GM12878 (cell line): ENCODE data around the gene SLC35A4. TPM values are rescaled to one million over a fixed set of nuclear protein-coding genes. Genes with fewer than 3 reads are reported as not detected.

ENCODE experiments used
- ATAC-seq: fragments of 200-7000 bp; cut with Tn5 transposase; 3 replicates; pipeline ENCODE4 v1.9.1; 2020; ENCODE audit warnings: mild to moderate bottlenecking, moderate library complexity
- BruUV-seq: library from RNA; stranded (reverse); fragments of 400-500 nt; replicated peaks from 2 replicates; lab custom pipeline; 2021; lab: Mats Ljungman, UMichigan
- CTCF ChIA-PET: fragments of 300-600 bp; sonication (Branson Sonifier 250); formaldehyde crosslinking; extraction: SDS; loops from one replicate; lab custom pipeline; 2021; ENCODE audit warnings: inconsistent platforms; lab: Yijun Ruan, JAX
- POLR2A ChIA-PET: fragments of 350-600 bp; formaldehyde crosslinking; extraction: SDS; loops from one replicate; lab custom pipeline; 2021; ENCODE audit warnings: inconsistent platforms; lab: Charles Lee
- RAD21 ChIA-PET: fragments of 300-600 bp; sonication (Branson Sonifier 250); formaldehyde crosslinking; loops from one replicate; lab custom pipeline; 2023; ENCODE audit warnings: antibody characterized with exemption; ENCODE audit not compliant: unreplicated experiment; lab: Charles Lee
- SMC1A ChIA-PET: fragments of 300-600 bp; sonication (Branson Sonifier 250); formaldehyde crosslinking; loops from one replicate; lab custom pipeline; 2023; ENCODE audit not compliant: unreplicated experiment, uncharacterized antibody; lab: Charles Lee
- DNase-seq: peaks from one replicate; pipeline ENCODE4 v3.0.0-alpha.2; 2011; ENCODE audit warnings: low read depth, low spot score
- FAIRE-seq: peaks from 3 replicates; lab custom pipeline; 2011; peaks lifted over from hg19 to GRCh38; lab: Jason Lieb, UNC
- H2AFZ ChIP-seq: 2 replicates; pipeline ENCODE4 v1.6.0; 2011; ENCODE audit warnings: low read depth, low read length, control low read depth; ENCODE audit not compliant: control insufficient read depth
- H3K27ac ChIP-seq: 2 replicates; pipeline ENCODE4 v1.5.1; 2011; ENCODE audit warnings: control low read depth; ENCODE audit not compliant: control insufficient read depth, insufficient read depth
- H3K27me3 ChIP-seq, 2 experiments: replicated peaks in 1 of 2; 2 replicates each; pipeline versions ENCODE4 v1.6.0 to v1.6.1; 2011; ENCODE audit warnings: low read length in 1 of 2; ENCODE audit not compliant: control insufficient read depth in 2 of 2, insufficient read depth in 2 of 2
- H3K36me3 ChIP-seq, 2 experiments: 2 replicates each; pipeline ENCODE4 v1.5.1; 2011; ENCODE audit warnings: low read length in 1 of 2; ENCODE audit not compliant: control insufficient read depth in 2 of 2, insufficient read depth in 2 of 2
- H3K4me1 ChIP-seq: 2 replicates; pipeline ENCODE4 v1.6.1; 2011; ENCODE audit warnings: mild to moderate bottlenecking, low read length, moderate library complexity, mixed read lengths; ENCODE audit not compliant: control insufficient read depth, insufficient read depth
- H3K4me2 ChIP-seq: 2 replicates; pipeline ENCODE4 v1.6.0; 2011; ENCODE audit warnings: control low read depth; ENCODE audit not compliant: control insufficient read depth, insufficient read depth
- H3K4me3 ChIP-seq: fragments of 200-600 bp; sonication (generic); 2 replicates; pipeline ENCODE4 v1.5.1; 2016
- H3K79me2 ChIP-seq: 2 replicates; pipeline ENCODE4 v1.6.0; 2011; ENCODE audit warnings: low read length; ENCODE audit not compliant: control insufficient read depth, insufficient read depth
- H3K9ac ChIP-seq: 2 replicates; pipeline ENCODE4 v1.8.0; 2011; ENCODE audit warnings: low read length, control low read depth, mixed read lengths; ENCODE audit not compliant: control insufficient read depth, insufficient read depth
- H3K9me3 ChIP-seq: replicated peaks from 3 replicates; pipeline ENCODE4 v1.5.1; 2011; ENCODE audit warnings: mild to moderate bottlenecking, low read length; ENCODE audit not compliant: control insufficient read depth, insufficient read depth
- H4K20me1 ChIP-seq: 2 replicates; pipeline ENCODE4 v1.6.0; 2011; ENCODE audit not compliant: control insufficient read depth, insufficient read depth
- CHD1 ChIP-seq: IDR thresholded peaks from 2 replicates; pipeline ENCODE4 v1.6.1; 2012; ENCODE audit warnings: low read depth, low read length, improper control_type of control experiment
- IKZF1 ChIP-seq: fragments of 450-650 bp; conservative IDR thresholded peaks from 2 replicates; pipeline ENCODE4 v1.6.1; 2017; ENCODE audit warnings: antibody characterized with exemption, mild to moderate bottlenecking
- IRF4 ChIP-seq: IDR thresholded peaks from 2 replicates; pipeline ENCODE4 v1.6.1; 2011; ENCODE audit warnings: low read depth, low read length
- KAT2A ChIP-seq: conservative IDR thresholded peaks from 2 replicates; pipeline ENCODE4 v1.6.1; 2011; ENCODE audit warnings: low read depth, low read length; ENCODE audit not compliant: control insufficient read depth
- MYB ChIP-seq: fragments of 150-350 bp; IDR thresholded peaks from 2 replicates; pipeline ENCODE4 v1.6.1; 2014; ENCODE audit warnings: mild to moderate bottlenecking, low read depth, low read length, borderline replicate concordance
- NFIC ChIP-seq: IDR thresholded peaks from 2 replicates; pipeline ENCODE4 v1.6.1; 2012; ENCODE audit warnings: low read depth, mild to moderate bottlenecking, inconsistent platforms, low read length, moderate library complexity
- NFXL1 ChIP-seq: fragments of 450-650 bp; IDR thresholded peaks from 2 replicates; pipeline ENCODE4 v1.6.1; 2017; ENCODE audit warnings: antibody characterized with exemption, mild to moderate bottlenecking, borderline replicate concordance
- NRF1 ChIP-seq: conservative IDR thresholded peaks from 2 replicates; pipeline ENCODE4 v1.6.1; 2011; ENCODE audit warnings: mild to moderate bottlenecking, low read depth, low read length, improper control_type of control experiment
- POU2F2 ChIP-seq: IDR thresholded peaks from 3 replicates; pipeline ENCODE4 v1.6.1; 2011; ENCODE audit warnings: low read depth, mild to moderate bottlenecking, low read length, borderline replicate concordance
- RCOR1 ChIP-seq: conservative IDR thresholded peaks from 2 replicates; pipeline ENCODE4 v1.6.1; 2012; ENCODE audit warnings: low read depth, low read length, improper control_type of control experiment
- SIN3A ChIP-seq: IDR thresholded peaks from 2 replicates; pipeline ENCODE4 v1.6.1; 2012; ENCODE audit warnings: low read depth, low read length, improper control_type of control experiment
- SUPT20H ChIP-seq: IDR thresholded peaks from 2 replicates; pipeline ENCODE4 v1.6.1; 2011; ENCODE audit warnings: low read depth, mild to moderate bottlenecking, low read length, moderate library complexity, borderline replicate concordance; ENCODE audit not compliant: control insufficient read depth
- SUZ12 ChIP-seq: fragments of 200-600 bp; sonication (generic); IDR thresholded peaks from one replicate; pipeline ENCODE4 v1.6.1; 2018; ENCODE audit warnings: antibody characterized with exemption, mild to moderate bottlenecking; ENCODE audit not compliant: unreplicated experiment
- TCF3 ChIP-seq: IDR thresholded peaks from 2 replicates; pipeline ENCODE4 v1.6.1; 2012; ENCODE audit warnings: low read depth, mild to moderate bottlenecking, low read length, borderline replicate concordance; ENCODE audit not compliant: insufficient read depth
- WRNIP1 ChIP-seq: IDR thresholded peaks from 2 replicates; pipeline ENCODE4 v1.6.1; 2011; ENCODE audit warnings: low read depth, low read length, improper control_type of control experiment, borderline replicate concordance
- YBX1 ChIP-seq: fragments of 450-650 bp; IDR thresholded peaks from 2 replicates; pipeline ENCODE4 v1.6.1; 2016; ENCODE audit warnings: antibody characterized with exemption
- WGBS: methylation state at CpG from one replicate; pipeline ENCODE4 v1.1.6; 2016; ENCODE audit warnings: low lambda C conversion rate; ENCODE audit not compliant: insufficient replicate concordance, insufficient coverage; ENCODE audit errors: missing lambda C conversion rate; 5-methylcytosine and 5-hydroxymethylcytosine counted together
- in situ Hi-C: fragments of 300-500 bp; cut with MboI; formaldehyde crosslinking; loops from 9 replicates; pipeline ENCODE4 v1.14.3; 2018; ENCODE audit warnings: mixed read lengths
- intact Hi-C: fragments of 100-400 bp; cut with micrococcal nuclease; formaldehyde crosslinking; loops from one replicate; pipeline ENCODE4 v1.14.2; 2022; ENCODE audit not compliant: unreplicated experiment
- polyA plus RNA-seq, 11 experiments: library from polyadenylated mRNA; depleted of rRNA in 4 of 11; unstranded in 6 of 11; stranded (reverse) in 5 of 11; fragments of >200 nt; fragmentation: Nextera tagmentation in 4 of 11; fragmentation: Illumina TruSeq in 1 of 11; extraction: Ambion mirVana in 4 of 11; extraction: Trizol in 1 of 11; gene quantifications; 1 replicate in 1 of 11; 2 replicates in 10 of 11; pipeline versions ENCODE4 v1.2.1 to v1.2.3, GENCODE V29; 2011 to 2016; ENCODE audit warnings: inconsistent platforms in 2 of 11, missing spikeins in 2 of 11, low read depth in 1 of 11
- total RNA-seq, 4 experiments: library from RNA; depleted of rRNA in 3 of 4; stranded (reverse); fragments of >200 nt in 3 of 4; fragmentation: Illumina TruSeq in 1 of 4; extraction: Trizol in 1 of 4; gene quantifications; 2 replicates each; pipeline versions ENCODE4 v1.2.1 to v1.2.3, GENCODE V29; 2013 to 2021
- TF ChIP-seq, protein P1 (sequence below): IDR thresholded peaks from 2 replicates; pipeline ENCODE4 v1.6.1; 2012; ENCODE audit warnings: low read length, inconsistent platforms

The SLC35A4 gene
- total and polyA plus RNA-seq, 10 of the 15 experiments (the other 5 are each of a cell fraction or from before 2014, with no cell fraction given): 23.8 to 167 (median 114) TPM

DNA sequence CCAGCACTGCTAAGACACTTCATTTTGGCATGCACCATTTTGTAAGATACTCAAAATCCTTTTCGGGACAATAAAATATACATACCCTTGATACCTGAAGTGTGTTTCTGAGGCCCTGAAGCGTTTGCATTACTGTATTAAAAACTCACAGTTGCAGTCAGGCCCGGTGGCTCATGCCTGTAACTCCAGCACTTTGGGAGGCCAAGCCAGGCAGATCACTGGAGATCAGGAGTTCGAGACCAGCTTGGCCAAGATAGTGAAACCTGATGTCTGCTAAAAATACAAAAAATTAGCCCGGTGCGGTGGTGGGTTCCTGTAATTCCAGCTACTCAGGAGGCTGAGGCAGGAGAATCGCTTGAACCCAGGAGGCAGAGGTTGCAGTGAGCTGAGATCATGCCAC, 19.6 kb upstream of the SLC35A4 start:
- intact Hi-C loops: no loop called here
- ChIA-PET CTCF (no interaction called here), SMC1A (no interaction called here), POLR2A (interaction anchor here (0.7 kb wide), 1 partner anchor 155 kb away, joined by 4 read pairs; the partner anchor contains the start of gene ZMAT2), RAD21 (interaction anchor here (1.4 kb wide), 1 partner anchor 19 kb away, joined by 4 read pairs; no protein-coding TSS in a partner anchor)
- H3K27ac ChIP-seq: no peak overlapping the region
- H3K4me3 ChIP-seq: no peak overlapping the region
- no peak overlapping the region for H3K9ac ChIP-seq
- no peak overlapping the region for H3K4me2 ChIP-seq
- FAIRE-seq (no peak), ATAC-seq (no peak), DNase-seq (no peak)
- H3K4me1 ChIP-seq: peaks cover 19% of the 10 kb centered on the region
- no peaks in the 10 kb centered on the region for H3K9me3 ChIP-seq
- TF ChIP-seq IKZF1 (no peak), SUZ12 (no peak), WRNIP1 (no peak), YBX1 (no peak), CHD1 (no peak)
- no peaks in the 10 kb centered on the region for H4K20me1 ChIP-seq
- no peak overlapping the region for H2AFZ ChIP-seq
- H3K79me2 ChIP-seq: peaks cover 2% of the 10 kb centered on the region; the same call in 1 of the 2 replicates
- H3K27me3 ChIP-seq: no peaks in the 10 kb centered on the region
- peaks cover 9 to 18% of the 10 kb centered on the region in 2 experiments for H3K36me3 ChIP-seq
- WGBS: 99% methylated on average over 7 of the region's 7 CpGs
- BruUV-seq: no TSS peak
- in situ Hi-C loops: no loop called here

DNA sequence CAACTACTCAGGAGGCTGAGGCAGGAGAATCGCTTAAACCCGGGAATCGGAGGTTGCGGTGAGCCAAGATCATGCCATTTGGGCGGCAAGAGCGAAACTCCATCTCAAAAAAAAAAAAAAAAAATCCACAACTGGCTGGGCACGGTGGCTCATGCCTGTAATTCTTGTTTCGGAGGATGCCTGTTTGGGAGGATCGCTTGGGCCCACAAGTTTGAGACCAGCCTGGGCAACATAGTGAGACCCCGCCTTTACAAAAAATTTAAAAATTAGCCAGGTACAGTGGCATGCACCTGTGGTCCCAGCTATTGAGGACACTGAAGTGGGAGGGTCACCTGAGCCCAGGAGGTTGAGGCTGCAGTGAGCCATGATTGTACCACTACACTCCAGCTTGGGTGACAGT, 19.0 kb upstream of the SLC35A4 start:
- Histone ChIP-seq H3K79me2 (peaks cover 2% of the 10 kb centered on the region; the same call in 1 of the 2 replicates), H3K36me3 (peaks cover 14 to 21% of the 10 kb centered on the region in 2 experiments), H3K4me1 (peaks cover 19% of the 10 kb centered on the region), H3K27me3 (no peaks in the 10 kb centered on the region), H3K4me2 (no peak overlapping the region), H3K9me3 (no peaks in the 10 kb centered on the region), H3K27ac (no peak overlapping the region), H2AFZ (no peak overlapping the region), H3K4me3 (no peak overlapping the region), H4K20me1 (no peaks in the 10 kb centered on the region), H3K9ac (no peak overlapping the region)
- intact Hi-C loops (no loop called here), in situ Hi-C loops (no loop called here)
- 100% methylated on average over 10 of the region's 10 CpGs for WGBS
- ATAC-seq: no peak
- FAIRE-seq: no peak
- POLR2A ChIA-PET: interaction anchor here (0.6 to 0.7 kb wide), 3 partner anchors 67 to 154 kb away, joined by 3 to 4 read pairs (median 4); partner anchors contain the start of gene ZMAT2
- RAD21 ChIA-PET: interaction anchor here (1.4 kb wide), 1 partner anchor 18 kb away, joined by 4 read pairs; no protein-coding TSS in a partner anchor
- CTCF ChIA-PET: interaction anchor here (0.6 to 1.5 kb wide), 2 partner anchors 179 to 199 kb away, joined by 3 read pairs; no protein-coding TSS in a partner anchor
- no TSS peak for BruUV-seq
- DNase-seq: no peak
- SMC1A ChIA-PET: no interaction called here
- TF ChIP-seq NFIC (no peak), TCF3 (no peak), NFXL1 (no peak), MYB (no peak), POU2F2 (no peak), RCOR1 (no peak), SIN3A (no peak), NRF1 (no peak), IRF4 (no peak), SUPT20H (no peak), KAT2A (no peak)
- TF ChIP-seq, protein P1, sequence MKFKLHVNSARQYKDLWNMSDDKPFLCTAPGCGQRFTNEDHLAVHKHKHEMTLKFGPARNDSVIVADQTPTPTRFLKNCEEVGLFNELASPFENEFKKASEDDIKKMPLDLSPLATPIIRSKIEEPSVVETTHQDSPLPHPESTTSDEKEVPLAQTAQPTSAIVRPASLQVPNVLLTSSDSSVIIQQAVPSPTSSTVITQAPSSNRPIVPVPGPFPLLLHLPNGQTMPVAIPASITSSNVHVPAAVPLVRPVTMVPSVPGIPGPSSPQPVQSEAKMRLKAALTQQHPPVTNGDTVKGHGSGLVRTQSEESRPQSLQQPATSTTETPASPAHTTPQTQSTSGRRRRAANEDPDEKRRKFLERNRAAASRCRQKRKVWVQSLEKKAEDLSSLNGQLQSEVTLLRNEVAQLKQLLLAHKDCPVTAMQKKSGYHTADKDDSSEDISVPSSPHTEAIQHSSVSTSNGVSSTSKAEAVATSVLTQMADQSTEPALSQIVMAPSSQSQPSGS: no peak
